Right lobe of liver (tissue), 6 donors: ENCODE data around the gene LRRTM2. TPM values are rescaled to one million over a fixed set of nuclear protein-coding genes. Genes with fewer than 3 reads are reported as not detected.

ENCODE experiments used
- ATAC-seq, 4 donors: fragments of 200-7000 bp; cut with Tn5 transposase; one replicate each; pipeline ENCODE4 v1.9.1; 2020; ENCODE audit warnings: mild to moderate bottlenecking in 4 of 4, moderate library complexity in 4 of 4
- DNase-seq, 3 donors: peaks; one replicate each; pipeline ENCODE4 v3.0.0-alpha.2; 2020
- H3K27ac ChIP-seq, 3 donors: fragments of 200-600 bp; one replicate each; pipeline ENCODE4 v1.8.0; 2022
- H3K27me3 ChIP-seq, 2 donors: fragments of 200-600 bp; one replicate each; pipeline ENCODE4 v1.8.0; 2022
- H3K36me3 ChIP-seq, 4 donors: fragments of 200-600 bp; sonication (generic) in 1 of 4; one replicate each; pipeline versions ENCODE4 v1.5.1 to v1.8.0; 2017 to 2022; ENCODE audit warnings: control low read depth in 1 of 4
- H3K4me1 ChIP-seq, 4 donors: fragments of 200-600 bp; sonication (generic) in 1 of 4; one replicate each; pipeline versions ENCODE4 v1.5.1 to v1.8.0; 2017 to 2022; ENCODE audit warnings: control low read depth in 1 of 4
- H3K4me3 ChIP-seq, 3 donors: fragments of 200-600 bp; one replicate each; pipeline ENCODE4 v1.8.0; 2022
- H3K9me3 ChIP-seq, 4 donors: fragments of 200-600 bp; sonication (generic) in 1 of 4; one replicate each; pipeline versions ENCODE4 v1.5.1 to v1.8.0; 2017 to 2022; ENCODE audit warnings: control low read depth in 1 of 4
- CTCF ChIP-seq, 4 donors: fragments of 200-600 bp in 3 of 4; fragments of 450-650 bp in 1 of 4; IDR thresholded peaks; one replicate each; pipeline versions ENCODE4 v1.5.1 to v1.8.0; 2016 to 2022; ENCODE audit warnings: antibody characterized with exemption in 4 of 4, mild to moderate bottlenecking in 2 of 4
- POLR2A ChIP-seq: fragments of 450-650 bp; IDR thresholded peaks from one replicate; pipeline ENCODE4 v1.6.1; 2017; ENCODE audit warnings: antibody characterized with exemption, mild to moderate bottlenecking
- WGBS: methylation state at CpG from one replicate; pipeline ENCODE4 v1.1.6; 2018; ENCODE audit warnings: low coverage, low lambda C conversion rate; ENCODE audit not compliant: insufficient coverage; ENCODE audit errors: missing lambda C conversion rate; 5-methylcytosine and 5-hydroxymethylcytosine counted together
- intact Hi-C, 2 donors: fragments of 100-400 bp; cut with DNase I; formaldehyde crosslinking; loops; one replicate each; pipeline versions ENCODE4 v1.11.2 to v1.14.1; 2022
- total RNA-seq, 6 experiments: library from RNA; depleted of rRNA in 2 of 6; stranded (reverse); fragments of >200 nt in 2 of 6; fragmentation: NEBNext Ultra II Directional in 3 of 6; extraction: Animal tissue kit (Norgen Biotek cat#: 25700) in 3 of 6; gene quantifications; one replicate each; pipeline versions ENCODE4 v1.1.0 to v1.2.4, GENCODE V29; 2016 to 2023
- donor health status: DM: no; HTN: yes; CAD: no.
- donor health status: DM: no; HTN: no; CAD: no.
- donor health status: DM: no; HTN: no; CAD: no.
- donor health status: DM: no; HTN: yes; CAD: no.
- donor health status: DM: no; HTN: yes; CAD: no.

LRRTM2 gene
- total RNA-seq, 6 experiments from 2014 or later: 0.06 to 0.53 (median 0.17) TPM; not detected in 1

GRCh38 chr5:138895918-138896317 lies 20.8 kb upstream of the LRRTM2 start:
- H3K27me3 ChIP-seq: no peaks in the 10 kb centered on the region
- no peak for DNase-seq
- no peak for ATAC-seq
- H3K9me3 ChIP-seq: no peaks in the 10 kb centered on the region
- no peaks in the 10 kb centered on the region for H3K4me1 ChIP-seq
- 85% methylated on average over 1 of the region's 1 CpG for WGBS
- no peak for TF ChIP-seq CTCF (IDR thresholded peaks at IDR 0.05)
- no peak for TF ChIP-seq POLR2A
- H3K27ac ChIP-seq: no peak overlapping the region
- no peaks in the 10 kb centered on the region for H3K36me3 ChIP-seq
- intact Hi-C loops: no loop called here
- H3K4me3 ChIP-seq: no peak overlapping the region

- intact Hi-C loops: no loop called here
- Histone ChIP-seq H3K4me1 (no peaks in the 10 kb centered on the region), H3K4me3 (no peak overlapping the region), H3K36me3 (peaks cover 7 to 30% (median 10%) of the 10 kb centered on the region in 4 donors), H3K27me3 (no peaks in the 10 kb centered on the region), H3K27ac (no peak overlapping the region), H3K9me3 (no peaks in the 10 kb centered on the region)
- DNase-seq (no peak), ATAC-seq (no peak)
- no peak for TF ChIP-seq POLR2A
- TF ChIP-seq CTCF (IDR thresholded peaks at IDR 0.05): no peak
Observed at GRCh38 chr5:138890644-138891043, 15.5 kb upstream of the LRRTM2 start.

GRCh38 chr5:138889994-138890393 lies 14.9 kb upstream of the LRRTM2 start:
- no peak for ATAC-seq
- H3K36me3 ChIP-seq: peaks cover 7 to 30% (median 10%) of the 10 kb centered on the region in 4 donors
- no peak overlapping the region for H3K27ac ChIP-seq
- intact Hi-C loops: no loop called here
- H3K4me3 ChIP-seq: no peak overlapping the region
- DNase-seq: no peak
- no peaks in the 10 kb centered on the region for H3K4me1 ChIP-seq
- H3K27me3 ChIP-seq: no peaks in the 10 kb centered on the region
- TF ChIP-seq CTCF (IDR thresholded peaks at IDR 0.05) (no peak), POLR2A (no peak)
- no peaks in the 10 kb centered on the region for H3K9me3 ChIP-seq

DNA sequence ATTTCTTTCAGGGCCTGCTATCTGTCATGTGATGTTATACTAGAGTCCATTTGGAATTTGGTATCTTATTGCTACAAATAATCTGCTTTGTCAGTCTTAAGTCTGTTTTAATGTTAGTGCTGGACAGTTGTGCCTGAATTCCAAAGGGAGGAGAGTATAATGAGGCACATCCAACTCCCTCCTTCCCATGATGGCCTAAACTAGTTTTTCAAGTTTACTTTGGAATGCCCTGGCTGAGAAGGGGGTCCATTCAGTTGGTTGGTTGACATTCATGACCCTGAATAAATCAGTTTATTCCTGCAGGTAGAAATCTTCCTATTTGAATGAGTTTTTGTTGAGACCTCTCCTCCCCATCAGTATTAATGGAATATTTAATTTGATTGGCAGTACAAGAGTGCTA lies 9.4 kb upstream of the LRRTM2 start:
- no peak overlapping the region for H3K27ac ChIP-seq
- H3K4me3 ChIP-seq: no peak overlapping the region
- H3K4me1 ChIP-seq: no peaks in the 10 kb centered on the region
- intact Hi-C loops: no loop called here
- no peak for DNase-seq
- no peaks in the 10 kb centered on the region for H3K9me3 ChIP-seq
- TF ChIP-seq CTCF (IDR thresholded peaks at IDR 0.05) (no peak), POLR2A (no peak)
- no peaks in the 10 kb centered on the region for H3K27me3 ChIP-seq
- H3K36me3 ChIP-seq: peaks cover 7 to 23% (median 10%) of the 10 kb centered on the region in 4 donors
- ATAC-seq: no peak

GRCh38 chr5:138884094-138884493 lies 9.0 kb upstream of the LRRTM2 start:
- Histone ChIP-seq H3K4me3 (no peak overlapping the region), H3K4me1 (no peaks in the 10 kb centered on the region), H3K9me3 (no peaks in the 10 kb centered on the region), H3K27me3 (no peaks in the 10 kb centered on the region), H3K27ac (no peak overlapping the region), H3K36me3 (peaks cover 2 to 19% (median 10%) of the 10 kb centered on the region in 4 donors)
- intact Hi-C loops: no loop called here
- ATAC-seq (no peak), DNase-seq (no peak)
- WGBS: 100% methylated on average over 1 of the region's 1 CpG
- TF ChIP-seq POLR2A (no peak), CTCF (IDR thresholded peaks at IDR 0.05) (no peak)
